ENCODE results near the gene NEXN.
A peak's percentile ranks its signal among the peaks of the same experiment; 100 is the strongest.
"Not testable (repeated sequence)": the region's sequence is repeated elsewhere in the genome, so short reads cannot be mapped to it uniquely, and the experiment has no call there.

The NEXN gene

GRCh38 chr1:77970192-77970591 is 81.8 kb downstream of the NEXN start:
- DNase-seq = no peak

DNA sequence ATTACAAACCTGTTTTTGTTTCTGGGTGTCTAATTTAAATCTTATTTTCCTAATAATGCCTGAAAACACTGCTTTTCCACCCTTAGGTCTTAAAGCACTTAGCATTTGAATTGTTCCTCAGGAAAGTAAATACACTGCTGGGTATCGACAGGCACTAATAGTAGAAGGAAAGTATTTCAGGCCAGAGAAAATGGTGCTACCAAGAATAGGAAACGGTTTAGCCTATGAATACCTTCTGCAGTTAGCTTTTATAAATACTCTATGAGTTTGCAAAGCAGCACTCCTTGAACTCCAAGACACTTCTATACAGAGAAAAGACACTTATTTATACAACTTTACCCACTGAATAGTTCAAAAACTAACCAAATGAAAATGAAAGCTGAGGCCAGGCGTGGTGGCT is 83.7 kb downstream of the NEXN start:
- DNase-seq = no peak

DNA sequence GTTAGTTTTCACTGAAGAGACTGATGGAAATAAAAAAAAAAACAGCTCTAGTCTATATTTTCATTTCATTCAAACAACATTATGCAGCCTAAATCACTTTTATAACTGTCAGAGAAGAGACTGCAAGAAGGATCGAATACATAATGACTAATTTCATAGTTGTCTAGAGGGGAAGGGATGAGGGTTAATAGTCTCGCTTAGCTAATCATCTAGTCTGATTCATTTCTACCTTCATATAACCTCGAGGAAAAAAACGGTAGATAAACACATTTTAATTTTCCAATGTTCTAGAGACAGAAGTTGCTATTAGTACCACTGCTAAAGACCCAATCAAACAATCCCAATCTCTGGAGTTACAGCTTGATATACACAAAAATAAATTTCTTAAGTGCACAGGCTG is 87.0 kb downstream of the NEXN start:
- no peak for DNase-seq

GRCh38 chr1:77975907-77976306 is 87.5 kb downstream of the NEXN start:
- no peak for DNase-seq

DNA sequence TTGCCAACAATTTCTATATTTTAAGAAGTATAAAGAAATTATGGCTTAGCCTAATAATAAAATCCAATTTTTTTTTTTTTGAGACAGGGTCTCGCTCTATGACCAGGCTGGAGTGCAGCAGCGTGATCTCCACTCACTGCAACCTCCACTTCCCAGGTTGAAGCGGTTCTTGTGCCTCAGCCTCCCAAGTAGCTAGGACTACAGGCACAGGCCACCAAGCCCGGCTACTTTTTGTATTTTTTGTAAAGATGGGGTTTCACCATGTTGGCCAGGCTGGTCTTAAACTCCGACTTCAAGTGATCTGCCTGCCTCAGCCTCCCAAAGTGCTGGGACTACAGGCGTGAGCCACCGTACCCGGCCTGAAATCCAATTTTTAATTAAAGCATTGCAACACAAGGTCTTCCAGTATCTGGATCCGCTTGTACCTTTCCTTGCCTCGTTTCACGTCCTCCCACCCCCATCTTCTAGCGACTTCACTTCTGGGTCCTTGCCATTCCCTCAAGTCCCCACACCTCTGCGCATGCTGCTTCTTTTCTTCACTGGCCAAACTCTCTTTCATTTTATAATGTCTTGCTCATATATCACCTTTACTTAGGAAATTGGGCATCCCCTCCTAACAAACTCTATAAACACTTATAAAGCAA is 88.1 kb downstream of the NEXN start:
- DNase-seq = no peak

- no peak for DNase-seq
Measured at GRCh38 chr1:77977989-77978292, 89.5 kb downstream of the NEXN start.

DNA sequence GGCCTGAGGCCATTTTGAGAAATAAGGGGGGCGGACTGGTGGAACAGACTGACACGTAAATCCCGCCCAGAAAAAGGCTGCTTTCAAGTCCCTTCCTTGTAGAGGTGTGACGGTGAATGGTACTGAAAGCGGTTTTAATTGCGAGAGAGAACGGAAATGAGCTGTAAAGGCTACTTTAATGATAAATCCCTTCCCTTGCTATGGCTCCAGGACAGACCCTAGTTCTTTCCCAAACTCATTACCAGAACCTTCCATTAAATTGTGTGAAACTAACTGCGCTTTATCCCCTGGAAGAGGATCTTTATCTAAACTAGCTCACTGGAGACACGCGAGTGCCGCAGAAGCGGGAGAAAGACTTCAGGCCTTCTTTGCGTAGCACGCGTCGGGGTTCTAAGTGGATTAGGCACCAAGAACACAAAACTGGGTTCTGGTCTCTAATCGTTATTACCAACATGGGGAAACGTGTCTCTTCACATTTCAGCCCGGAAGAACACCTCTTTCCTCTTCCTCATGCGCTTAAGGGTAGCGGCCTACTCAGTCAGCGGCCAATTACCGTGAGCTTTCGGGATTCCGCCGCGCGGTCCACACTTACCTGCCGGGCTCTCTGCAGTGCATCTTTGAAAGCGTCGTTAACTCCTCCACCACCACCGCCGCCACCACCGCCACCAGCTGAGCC is 90.0 kb downstream of the NEXN start:
- peak; percentile 64 to 69 for DNase-seq

DNA sequence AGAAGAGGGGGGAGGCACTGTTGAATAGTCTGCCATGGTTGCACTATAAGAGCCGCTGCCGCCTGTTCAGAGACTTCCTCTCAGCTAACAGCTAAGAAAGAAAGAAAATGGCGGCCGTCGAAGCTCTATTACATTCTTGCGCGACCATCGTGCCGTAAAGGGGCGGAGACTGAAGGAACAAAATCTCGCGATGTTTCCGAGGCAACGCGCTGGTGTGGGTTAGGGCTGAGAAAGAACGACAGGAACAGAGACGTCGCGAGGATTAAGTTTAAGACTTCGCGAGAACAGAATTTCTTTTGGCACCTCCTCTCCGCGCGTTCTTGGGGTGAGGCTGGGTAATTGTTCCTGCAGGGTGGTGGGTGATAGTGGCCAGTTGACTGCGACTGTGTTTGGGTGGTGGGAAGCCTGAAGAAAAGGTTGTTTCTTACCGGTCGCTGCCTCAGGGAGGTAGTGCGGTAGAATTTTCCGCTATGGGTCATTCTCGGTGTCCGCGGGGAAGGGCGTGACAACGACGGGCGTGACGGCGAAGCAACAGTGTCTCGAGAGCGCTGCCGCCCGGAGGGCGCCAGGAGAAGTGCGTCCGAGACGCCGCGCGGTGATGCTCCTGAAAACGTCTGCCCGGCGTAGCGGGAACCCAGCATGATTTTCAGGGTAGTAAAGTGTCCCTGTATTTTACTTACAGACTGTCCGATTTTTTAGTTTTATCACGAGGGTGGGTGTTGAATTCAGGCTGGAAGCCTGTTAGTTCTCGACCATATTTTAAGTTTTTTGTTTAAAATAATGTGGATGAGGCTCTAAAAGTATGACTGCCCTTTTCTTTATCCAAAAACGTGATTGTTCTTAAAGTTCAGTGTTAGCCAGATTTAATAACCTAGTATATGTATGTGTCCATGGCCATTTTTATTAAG is 90.8 kb downstream of the NEXN start, which contains the start of gene FUBP1:
Gene FUBP1 (minus strand): TSS at position 104 of the 908 bp plus-strand sequence. CDS start 68 bp downstream, at position 36.
- peak; percentile 94 to 95 for DNase-seq

DNA sequence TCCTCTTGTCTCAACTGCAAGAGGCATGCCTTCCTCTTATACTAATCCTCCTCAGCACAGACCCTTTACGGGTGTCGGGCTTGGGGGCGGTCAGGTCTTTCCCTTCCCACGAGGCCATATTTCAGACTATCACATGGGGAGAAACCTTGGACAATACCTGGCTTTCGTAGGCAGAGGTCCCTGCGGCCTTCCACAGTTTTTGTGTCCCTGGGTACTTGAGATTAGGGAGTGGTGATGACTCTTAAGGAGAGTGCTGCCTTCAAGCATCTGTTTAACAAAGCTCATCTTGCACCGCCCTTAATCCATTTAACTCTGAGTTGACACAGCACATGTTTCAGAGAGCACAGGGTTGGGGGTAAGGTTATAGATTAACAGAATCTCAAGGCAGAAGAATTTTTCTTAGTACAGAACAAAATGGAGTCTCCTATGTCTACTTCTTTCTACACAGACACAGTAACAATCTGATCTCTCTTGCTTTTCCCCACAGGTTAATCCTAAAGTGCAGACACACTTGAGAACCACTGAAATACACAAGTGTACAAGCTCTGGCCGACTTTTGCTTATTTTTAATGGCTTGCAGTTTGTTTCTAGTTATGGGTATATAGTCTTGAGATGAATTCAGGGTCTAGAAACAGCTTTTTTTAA is 95.0 kb downstream of the NEXN start:
- DNase-seq = not testable (repeated sequence)

DNA sequence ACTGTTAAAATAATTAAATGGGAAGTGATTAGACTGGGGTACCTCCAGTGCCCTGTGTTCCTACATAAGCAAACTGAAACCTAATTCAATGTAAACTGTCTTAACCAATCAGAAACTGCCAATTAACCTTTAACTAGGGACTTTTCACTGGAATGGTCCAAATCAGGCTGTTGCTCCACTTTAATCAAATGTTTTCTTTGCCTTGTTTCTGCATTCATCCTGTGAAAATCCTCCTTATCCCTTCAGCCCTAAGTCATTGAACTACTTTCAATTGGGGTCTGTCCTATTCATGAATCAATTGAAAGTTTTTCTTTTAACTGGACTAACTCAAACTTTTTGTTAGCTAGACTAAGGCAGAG is 95.6 kb downstream of the NEXN start:
- no peak for DNase-seq

DNA sequence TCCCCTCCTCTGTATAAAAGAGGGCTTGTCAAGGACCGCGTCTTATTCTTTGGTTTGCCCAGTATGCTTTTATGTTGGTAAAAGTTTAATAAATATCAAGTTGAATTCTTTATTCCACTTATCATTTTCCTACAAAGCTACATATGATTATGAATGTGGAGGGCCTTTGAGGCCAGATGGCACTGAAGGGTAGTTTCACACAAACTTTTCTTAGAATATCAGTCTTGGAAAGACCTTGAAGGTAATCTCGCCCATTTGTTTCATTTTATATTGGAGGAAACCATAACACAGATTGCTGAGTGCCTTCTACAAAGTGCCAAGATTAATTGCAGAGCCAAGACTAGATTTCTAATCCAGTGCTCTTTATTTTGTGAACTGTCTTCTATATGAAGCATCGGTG is 96.2 kb downstream of the NEXN start:
- DNase-seq = no peak

- DNase-seq = no peak
Measured at GRCh38 chr1:77986810-77987209, 98.4 kb downstream of the NEXN start.

- DNase-seq = no peak
Measured at GRCh38 chr1:77987919-77988318, 99.5 kb downstream of the NEXN start.

GRCh38 chr1:77989744-77990143 is 101.3 kb downstream of the NEXN start:
- no peak for DNase-seq

DNA sequence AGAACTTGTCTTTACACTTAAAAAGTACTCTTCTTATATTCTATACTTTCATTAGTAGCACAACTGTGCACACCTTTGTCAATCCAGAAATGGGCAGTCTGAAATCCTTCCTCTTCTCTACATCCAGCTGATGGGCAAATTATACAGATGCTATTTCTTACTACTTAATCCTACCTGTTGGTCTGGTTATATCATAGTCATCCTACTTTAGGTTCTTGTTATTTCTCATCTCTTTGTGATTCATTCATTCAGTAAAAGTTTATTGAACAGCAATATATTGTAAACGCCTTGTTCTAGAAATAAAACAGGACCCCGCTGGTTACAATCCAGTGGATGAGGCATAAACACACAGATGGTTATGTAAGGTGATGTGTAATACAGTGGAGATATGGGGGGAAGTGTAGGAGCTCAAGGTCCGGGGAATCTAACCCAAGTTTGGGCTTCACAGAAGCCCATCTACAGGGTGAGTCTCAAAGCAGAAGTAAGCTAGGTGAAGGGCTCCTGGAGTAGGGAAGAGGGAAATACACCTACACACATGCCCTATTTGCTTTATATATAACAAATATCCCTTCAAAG is 102.3 kb downstream of the NEXN start:
- no peak for DNase-seq

GRCh38 chr1:77991638-77992037 is 103.2 kb downstream of the NEXN start:
- no peak for DNase-seq

Data from activated CD4-positive, alpha-beta T cell treated with anti-CD3 and anti-CD28 coated beads, Interleukin-2, amount 50 U/mL, for 4 hours (primary cell).